GM18951 (cell line): ENCODE measurements around the gene ZHX3.

Source experiments
- POLR2A ChIP-seq: IDR thresholded peaks from 4 replicates; pipeline ENCODE4 v1.6.1; 2011; ENCODE audit warnings: mild to moderate bottlenecking; ENCODE audit not compliant: insufficient read length, insufficient read depth; ENCODE audit errors: extremely low read depth
- in situ Hi-C: fragments of 300-500 bp; cut with MboI; formaldehyde crosslinking; loops from one replicate; pipeline ENCODE4 v1.12.0; 2022; ENCODE audit warnings: low sequenced_read_pairs, mixed read lengths, inconsistent platforms; ENCODE audit not compliant: unreplicated experiment

The ZHX3 gene

DNA sequence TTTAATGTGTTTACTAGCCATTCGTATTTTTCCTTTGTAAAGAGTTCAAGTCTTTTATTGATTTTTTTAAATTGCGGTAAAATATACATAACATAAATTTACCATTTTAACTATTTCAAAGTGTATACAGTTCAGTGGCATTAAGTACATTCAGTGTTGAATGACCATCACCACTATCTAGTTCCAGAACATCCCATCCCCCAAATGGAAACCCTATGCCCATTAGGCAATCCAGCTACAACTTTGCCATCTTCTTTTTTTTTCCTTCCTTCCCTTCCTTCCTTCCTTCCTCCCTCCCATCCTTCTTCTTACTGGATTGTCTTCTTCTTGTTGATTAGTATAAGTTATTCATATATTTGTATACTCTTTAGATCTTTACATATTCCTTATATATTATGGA is 31.7 kb upstream of the ZHX3 start:
- in situ Hi-C loops: no loop called here
- TF ChIP-seq POLR2A: no peak

- TF ChIP-seq POLR2A: no peak
- in situ Hi-C loops: no loop called here
Measured at GRCh38 chr20:41348430-41349172, 31.1 kb upstream of the ZHX3 start.

- TF ChIP-seq POLR2A: no peak
- in situ Hi-C loops: no loop called here
Measured at GRCh38 chr20:41347523-41348429, 30.2 kb upstream of the ZHX3 start.

- in situ Hi-C loops: no loop called here
- no peak for TF ChIP-seq POLR2A
Measured at GRCh38 chr20:41345729-41346067, 28.2 kb upstream of the ZHX3 start.

GRCh38 chr20:41344938-41345728 is 27.6 kb upstream of the ZHX3 start:
- TF ChIP-seq POLR2A: no peak
- in situ Hi-C loops: no loop called here

DNA sequence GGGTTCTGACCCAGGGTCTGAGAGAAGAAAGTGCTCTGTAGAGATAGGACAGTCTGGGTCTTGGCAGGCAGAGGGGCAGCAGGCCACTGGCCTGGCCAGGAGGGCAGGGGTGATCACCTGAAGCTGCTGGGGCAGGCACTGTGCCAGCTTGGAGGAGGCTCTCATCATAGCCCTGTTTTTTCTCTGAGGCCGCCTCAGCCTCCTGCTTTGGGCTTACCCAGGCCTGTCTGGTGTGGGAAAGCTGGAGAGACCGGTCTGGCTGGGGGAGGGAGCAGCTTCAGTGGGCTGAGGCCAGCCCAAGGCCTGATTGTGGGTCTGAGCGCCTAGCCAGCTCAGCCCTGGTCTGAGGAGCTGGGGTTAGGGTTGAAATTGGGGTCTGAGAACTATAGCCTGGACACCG is 26.9 kb upstream of the ZHX3 start:
- TF ChIP-seq POLR2A: no peak
- in situ Hi-C loops: no loop called here

- in situ Hi-C loops: no loop called here
- TF ChIP-seq POLR2A: no peak
Measured at GRCh38 chr20:41342474-41343464, 25.2 kb upstream of the ZHX3 start.

DNA sequence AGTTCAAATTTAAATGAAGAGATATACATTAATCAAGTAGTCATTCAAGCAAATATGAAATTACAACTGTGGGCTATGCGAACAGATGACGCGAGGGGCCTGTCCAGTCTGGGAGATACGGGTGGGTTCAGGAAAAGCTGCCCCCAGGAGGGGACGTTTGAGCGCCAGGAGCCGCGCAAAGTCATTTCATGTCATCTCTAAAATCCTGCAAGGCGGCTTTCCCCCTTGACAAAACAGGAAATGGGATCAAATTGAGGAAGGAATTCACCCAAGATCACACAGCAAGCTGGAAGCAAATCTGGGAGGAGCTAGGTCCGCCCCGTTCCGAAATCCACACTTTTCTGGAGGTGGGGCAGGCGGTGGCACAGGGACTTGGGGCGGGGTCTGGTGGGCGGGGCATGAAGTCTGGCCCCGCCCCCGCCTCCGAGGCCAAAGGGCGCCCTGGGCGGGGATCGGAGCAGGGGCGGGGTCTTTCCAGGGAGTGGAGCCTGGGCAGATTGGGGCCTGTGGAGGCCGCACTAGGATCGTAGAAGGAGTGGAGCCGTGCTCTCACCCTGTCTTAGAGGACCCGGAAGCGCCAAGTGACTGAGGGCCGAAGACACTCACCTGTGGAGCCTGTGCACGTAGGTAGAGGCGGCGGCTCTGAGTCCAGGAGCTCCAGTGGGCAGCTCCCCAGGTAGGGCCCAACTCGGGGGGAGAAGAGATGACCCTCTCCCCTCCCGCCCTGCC is 23.0 kb upstream of the ZHX3 start, which contains the start of gene LPIN3:
Gene LPIN3, plus strand, starts transcription at position 495 of the 729 bp plus-strand sequence. CDS start 4,983 bp downstream, outside the sequence.
- TF ChIP-seq POLR2A: no peak
- in situ Hi-C loops: no loop called here

GRCh38 chr20:41339957-41340326 is 22.4 kb upstream of the ZHX3 start:
- in situ Hi-C loops: loop anchor here (5.0 to 10.0 kb wide), 2 partner anchors 168 to 365 kb away; no protein-coding TSS in a partner anchor
- no peak for TF ChIP-seq POLR2A

DNA sequence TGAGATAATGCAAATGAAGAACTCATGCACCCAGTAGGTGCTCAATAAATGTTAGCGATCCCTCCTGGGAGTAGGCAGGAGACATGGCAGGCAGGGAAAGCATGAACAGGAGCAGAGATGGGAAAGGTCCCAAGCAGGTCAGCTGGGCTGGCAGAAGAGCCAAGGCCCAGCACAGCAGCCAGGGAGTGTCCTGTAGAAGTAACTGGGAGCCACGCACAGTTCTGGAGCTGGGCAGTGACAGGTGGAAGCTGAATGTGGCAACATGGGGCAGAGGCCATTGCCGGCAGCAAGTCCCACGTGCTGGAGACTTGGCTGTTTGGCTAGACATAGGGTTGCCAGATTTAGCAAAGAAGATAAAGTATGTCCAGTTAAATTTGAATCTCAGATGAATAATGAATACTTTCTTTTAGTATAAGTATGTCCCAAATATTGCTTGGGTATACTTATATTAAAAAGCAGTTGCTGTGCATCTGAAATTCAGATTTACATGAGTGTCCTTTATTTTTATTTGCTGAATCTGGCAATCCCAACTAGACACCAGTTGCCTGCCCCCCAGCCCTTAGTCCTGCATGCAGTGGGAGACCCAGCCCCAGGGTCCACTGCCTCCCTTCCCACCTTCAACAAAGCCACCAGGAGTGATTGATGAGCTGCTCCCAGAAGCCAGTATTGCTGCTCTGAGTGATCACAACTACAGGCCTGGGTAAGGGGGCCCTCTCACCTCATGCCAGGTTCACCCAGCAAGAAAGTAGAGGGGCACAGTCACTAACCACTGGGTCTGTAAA is 19.4 kb upstream of the ZHX3 start:
- in situ Hi-C loops: loop anchor here (5.0 to 10.0 kb wide), 2 partner anchors 165 to 362 kb away; no protein-coding TSS in a partner anchor
- TF ChIP-seq POLR2A: no peak

- no peak for TF ChIP-seq POLR2A
- in situ Hi-C loops: loop anchor here (5.0 to 10.0 kb wide), 2 partner anchors 163 to 361 kb away; no protein-coding TSS in a partner anchor
Measured at GRCh38 chr20:41335591-41335990, 18.1 kb upstream of the ZHX3 start.
